ENCODE measurements around the gene EDAR.

EDAR gene

DNA sequence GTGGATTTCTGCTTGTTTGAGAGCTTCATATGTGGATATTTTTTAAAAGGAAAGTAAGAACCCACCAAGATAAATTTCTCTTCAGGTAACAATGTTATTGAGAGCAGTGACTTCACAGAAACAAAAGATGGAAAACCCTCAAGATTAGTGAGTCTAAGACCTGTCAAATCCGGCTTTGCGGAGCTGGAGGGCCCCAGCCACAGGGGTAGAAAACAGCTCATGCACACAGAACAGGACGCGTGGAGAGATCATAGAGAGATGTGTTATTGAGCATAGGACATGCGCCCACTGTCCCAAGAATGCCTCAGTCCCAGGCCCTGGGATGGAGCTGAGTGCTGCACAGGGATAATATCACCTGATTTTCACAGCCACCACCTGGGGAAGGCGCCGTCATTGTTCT is 21.3 kb downstream of the EDAR start:
- DNase-seq (ENCODE audit: low read depth in 2 of 2), result no peak

DNA sequence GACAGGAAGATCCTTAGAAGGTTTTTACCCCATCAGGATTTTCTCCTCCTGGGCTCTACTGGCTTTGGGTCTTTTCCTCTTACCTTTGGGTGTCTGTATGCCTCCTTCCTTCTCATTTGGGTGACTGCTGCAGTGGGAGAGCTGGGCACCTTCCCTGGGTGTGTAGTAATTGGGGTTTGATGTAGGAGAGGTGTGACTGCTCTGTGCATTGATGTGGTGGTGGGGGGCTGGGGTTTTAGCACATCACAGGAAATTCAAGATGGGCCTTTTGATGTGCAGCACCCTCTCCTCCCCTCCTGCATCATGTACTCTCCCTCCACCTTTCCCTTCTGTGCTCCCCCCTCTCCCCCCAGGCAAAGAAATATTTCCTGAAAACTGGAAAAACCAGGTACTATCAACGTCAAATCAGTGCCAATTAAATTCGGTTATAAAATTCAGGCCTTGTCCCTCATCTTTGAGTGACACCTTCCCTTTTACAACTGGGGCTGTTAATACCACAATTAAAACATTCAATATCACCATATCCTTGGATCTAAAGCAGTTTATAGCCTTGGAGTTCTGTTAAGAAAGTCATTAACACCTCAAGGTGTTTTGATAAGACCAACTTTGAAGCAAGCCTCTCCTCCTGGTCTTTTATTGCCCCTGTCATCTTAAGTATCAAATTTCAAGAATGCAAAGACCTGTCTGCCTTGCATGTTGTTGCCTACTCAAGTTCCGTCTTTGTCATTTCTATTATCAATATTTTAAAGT is 23.3 kb downstream of the EDAR start:
- DNase-seq (ENCODE audit: low read depth in 2 of 2), result no peak

DNA sequence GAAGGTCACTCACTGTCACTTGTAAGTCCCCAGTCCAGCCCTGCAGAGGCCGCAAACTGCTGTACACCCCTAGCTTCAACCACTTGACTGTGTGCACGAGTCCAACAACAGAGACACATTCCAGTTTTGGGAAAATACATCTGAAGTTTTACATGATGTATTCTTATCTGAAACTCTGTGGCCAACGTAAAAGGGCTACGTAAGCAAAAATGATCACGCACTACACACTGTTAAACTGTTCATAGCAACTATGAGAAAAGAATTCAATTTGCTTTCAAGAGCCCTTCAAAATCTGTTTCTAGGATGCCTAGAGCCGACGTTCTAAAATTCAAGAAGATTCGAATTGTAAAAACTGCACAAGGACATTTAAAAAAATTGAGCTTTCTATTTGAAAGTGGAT is 26.0 kb downstream of the EDAR start:
- DNase-seq (ENCODE audit: low read depth in 2 of 2), result no peak

DNA sequence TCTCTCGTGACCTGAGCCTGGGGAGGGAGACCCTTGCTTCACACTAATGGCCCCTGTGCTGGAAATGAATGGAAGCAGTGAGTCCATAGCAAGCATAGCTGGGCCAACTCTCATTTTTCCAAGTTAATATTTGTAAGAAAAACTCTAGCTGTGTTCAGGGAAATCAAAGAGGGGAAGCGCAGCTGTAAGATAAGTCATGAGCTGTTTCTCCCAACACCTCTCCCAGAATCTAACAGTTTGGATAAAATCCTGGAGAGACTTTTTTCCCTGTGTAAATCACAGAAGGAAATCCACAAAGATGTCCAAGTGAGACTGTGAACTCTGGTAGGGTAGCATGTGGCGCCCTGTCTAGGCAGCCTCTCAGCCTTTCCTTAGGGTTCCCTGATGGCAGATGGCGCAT is 27.2 kb downstream of the EDAR start:
- DNase-seq (ENCODE audit: low read depth in 2 of 2), result no peak

GRCh38 chr2:108960006-108960405 is 29.0 kb downstream of the EDAR start:
- no peak for DNase-seq (ENCODE audit: low read depth in 2 of 2)

DNA sequence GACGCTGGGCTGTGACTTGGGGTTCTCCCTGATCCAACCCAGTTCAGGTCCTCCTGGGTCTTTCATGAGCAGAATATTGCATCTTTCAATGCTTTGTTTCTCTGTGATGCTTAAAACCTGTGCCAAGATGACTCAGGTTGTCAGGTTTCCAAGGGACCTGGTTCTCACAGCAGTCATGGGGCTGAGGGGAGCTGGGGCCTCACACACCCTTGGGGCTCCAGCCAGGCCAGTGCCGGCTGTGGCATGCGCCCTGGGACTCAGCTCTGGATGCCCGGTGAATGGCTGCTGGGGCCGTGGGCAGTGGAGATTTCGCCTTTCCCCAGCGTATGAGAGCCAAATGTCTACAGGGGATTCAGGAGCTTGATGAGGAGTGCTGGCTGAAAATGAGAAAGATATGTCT is 29.6 kb downstream of the EDAR start:
- DNase-seq (ENCODE audit: low read depth in 2 of 2), result no peak

DNA sequence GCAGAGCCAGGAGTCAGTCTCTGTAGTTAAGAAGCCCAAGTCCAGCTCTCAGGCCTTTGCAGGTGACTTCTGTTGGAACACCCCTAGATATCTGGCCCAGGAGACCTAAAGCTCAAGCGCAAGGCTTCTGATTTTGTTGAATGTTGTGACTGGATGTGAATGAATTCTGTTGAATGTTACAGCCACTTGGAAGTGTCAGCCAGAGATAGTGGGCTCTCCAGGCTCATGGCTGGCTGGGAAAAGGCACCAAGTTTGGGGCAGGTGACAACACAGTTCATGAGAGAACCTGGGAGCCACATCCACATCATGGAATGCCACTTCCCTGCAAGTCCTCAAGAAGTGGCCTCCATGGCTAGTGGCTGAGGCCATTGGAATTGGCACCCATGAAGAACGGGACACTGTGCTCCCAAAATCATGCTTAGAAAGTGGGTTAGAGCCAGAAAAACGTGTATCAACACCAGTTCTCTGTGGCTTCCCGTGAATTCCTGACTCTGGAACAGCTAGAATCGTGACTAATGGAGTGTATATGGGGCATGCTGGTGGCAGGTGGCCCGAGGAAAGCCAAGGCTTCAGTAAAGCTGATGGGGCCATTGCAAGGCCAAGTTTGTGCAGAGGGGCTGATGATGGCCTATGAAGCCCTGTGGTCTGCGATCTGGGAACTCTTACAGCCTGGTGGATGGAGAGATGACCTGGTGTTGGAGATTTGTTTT is 30.2 kb downstream of the EDAR start:
- DNase-seq (ENCODE audit: low read depth in 2 of 2), result no peak

GRCh38 chr2:108958002-108958401 is 31.0 kb downstream of the EDAR start:
- DNase-seq (ENCODE audit: low read depth in 2 of 2), result no peak

DNA sequence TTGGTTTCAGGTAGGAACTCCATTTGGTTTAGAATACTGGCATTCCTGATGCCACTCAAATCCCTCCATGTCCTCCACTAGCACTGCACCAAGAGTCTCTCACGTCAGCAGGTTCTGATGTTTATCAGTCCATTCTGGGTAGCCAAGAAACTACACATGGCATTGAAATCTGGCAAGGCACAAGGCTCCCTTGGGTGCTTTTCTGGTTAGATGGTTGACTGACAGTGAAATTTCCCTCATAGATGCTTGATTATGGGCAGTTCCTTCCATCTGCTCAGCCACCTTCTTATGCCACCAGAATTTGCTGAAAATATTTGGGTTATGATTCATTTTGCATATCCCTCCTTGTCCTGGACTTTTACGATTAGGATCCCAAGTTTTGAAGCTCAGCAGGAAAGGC is 32.6 kb downstream of the EDAR start:
- no peak for DNase-seq (ENCODE audit: low read depth in 2 of 2)

DNA sequence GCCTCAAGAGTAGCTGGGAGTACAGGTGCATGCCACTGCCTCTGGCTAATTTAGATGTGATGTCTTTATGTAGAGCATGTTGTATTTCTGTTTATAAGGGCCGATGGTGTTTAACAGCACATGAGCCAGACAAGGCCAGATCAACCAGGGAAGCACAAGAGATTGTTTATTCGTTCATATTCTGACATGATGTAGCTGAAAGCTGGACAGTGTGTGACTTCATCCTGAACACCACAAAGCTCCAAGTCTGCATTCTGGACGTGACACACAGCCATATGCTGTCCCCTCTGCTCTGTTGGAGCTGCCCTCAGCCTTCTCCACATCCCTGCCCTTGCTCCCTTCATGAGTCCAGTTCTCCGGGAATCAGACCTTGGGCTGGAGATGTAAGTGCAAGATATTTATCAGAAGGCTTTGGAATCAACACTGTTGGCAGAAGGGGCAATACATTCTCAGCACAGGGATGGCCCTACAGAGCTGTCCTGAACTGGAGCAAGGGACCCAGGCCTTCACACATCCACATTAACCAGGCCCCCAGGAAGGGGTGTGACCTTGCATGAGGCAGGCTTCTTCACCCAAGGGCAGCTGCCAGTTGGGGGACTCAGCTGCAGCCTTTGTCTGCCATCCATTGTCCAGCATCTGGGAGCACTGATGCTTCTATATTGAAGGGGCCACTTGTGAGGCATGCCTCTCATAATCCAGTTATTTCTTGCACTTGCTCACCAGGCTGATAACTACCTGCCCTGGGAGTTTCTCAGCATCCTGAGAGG is 38.5 kb downstream of the EDAR start:
- DNase-seq (ENCODE audit: low read depth in 2 of 2), result no peak

DNA sequence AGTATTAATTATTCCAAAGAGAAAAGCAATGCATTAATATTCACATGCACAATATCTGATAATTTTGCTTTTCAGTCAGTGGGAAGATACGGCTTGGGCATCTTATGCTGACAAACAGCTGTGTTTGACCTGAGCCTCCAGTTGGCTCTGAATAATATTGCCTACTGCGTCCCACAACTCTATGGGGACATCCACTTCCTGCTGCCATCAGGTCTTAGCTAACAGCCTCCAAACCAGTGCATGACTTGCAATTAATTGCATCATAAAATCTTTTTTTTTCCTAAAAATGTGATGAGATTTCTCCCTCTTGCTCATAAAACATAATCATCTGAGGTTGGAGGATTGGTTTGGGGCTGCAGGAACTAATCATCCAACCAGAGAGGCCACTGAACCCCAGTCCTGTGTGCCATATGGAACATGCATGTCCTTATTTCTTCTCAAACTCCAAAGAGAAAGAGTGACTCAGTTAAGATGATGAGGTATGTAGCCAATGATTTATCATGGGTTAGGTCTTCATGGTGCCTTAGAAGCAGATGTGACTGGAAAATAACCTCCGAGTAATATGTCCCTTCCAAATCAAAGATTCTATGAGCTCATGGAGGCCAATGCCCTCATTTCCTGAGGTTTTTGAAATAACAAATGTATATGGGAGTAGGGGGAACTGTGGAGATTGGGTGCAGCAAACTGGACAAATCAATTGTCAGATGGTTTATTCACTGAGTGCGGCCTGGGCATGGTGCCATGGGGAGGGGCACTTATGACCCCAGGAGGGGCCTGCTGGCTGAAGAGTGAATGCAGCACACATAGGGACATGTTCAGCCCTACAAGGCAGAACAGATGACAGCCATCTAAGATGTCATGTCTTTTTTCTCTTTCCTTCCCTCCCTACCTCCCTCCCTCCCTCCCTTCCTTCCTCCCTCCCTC is 39.4 kb downstream of the EDAR start:
- DNase-seq (ENCODE audit: low read depth in 2 of 2), result no peak

DNA sequence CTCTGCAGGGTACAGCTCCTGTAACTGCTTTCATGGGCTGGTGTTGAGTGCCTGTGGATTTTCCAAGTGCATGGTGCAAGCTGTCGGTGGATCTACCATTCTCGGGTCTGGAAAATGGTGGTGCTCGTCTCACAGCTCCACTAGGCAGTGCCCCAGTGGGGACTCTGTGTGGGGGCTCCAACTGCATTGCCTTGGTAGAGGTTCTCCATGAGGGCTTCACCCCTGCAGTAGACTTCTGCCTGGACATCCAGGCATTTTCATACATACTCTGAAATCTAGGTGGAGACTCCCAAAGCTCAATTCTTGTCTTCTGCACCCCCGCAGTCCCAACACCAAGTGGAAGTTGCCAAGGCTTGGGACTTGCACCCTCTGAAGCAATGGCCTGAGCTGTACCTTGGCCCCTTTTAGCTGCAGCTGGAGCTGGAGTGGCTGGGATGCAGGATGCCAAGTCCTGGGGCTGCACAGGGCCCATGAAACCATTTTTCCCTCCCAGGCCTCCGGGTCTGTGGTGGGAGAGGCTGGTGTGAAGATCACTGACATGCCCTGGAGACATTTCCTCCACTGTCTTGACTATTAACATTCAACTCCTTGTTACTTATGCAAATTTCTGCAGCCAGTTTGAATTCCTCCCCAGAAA is 41.6 kb downstream of the EDAR start:
- no peak for DNase-seq (ENCODE audit: low read depth in 2 of 2)

DNA sequence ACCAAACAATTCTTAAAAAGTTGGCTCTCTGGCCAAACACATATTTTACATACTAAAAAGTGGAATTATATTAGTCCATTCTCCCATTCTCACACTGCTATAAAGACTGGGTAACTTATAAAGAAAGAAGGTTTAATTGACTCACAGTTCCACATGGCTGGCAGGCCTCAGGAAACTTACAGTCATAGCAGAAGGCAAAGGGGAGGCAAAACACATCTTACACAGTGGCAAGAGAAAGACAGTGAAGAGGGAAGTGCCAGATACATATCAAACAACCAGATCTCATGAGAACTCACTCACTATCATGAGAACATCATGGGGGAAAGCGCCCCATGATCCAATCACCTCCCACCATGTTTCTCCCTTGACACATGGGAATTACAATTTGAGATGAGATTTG is 42.6 kb downstream of the EDAR start:
- no peak for DNase-seq (ENCODE audit: low read depth in 2 of 2)

DNA sequence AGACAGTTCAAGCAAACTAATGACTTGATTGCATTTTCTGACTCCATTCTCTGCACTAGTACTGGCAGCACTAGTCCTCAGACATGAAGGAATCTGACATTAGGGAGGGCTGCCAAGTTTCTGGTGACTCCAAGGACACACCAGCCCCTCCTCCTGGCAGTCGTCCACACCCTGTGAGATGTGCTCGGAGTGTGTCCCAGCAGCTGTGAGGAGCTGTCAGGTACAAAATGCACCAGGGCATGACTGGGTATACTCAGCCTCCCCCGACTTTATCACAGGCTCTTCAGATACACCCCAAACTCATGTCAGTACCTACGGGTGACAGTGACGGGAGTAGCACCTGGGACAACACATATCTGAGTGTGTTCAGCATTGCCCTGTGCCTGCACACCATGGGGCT is 43.1 kb downstream of the EDAR start:
- DNase-seq (ENCODE audit: low read depth in 2 of 2), result no peak

DNA sequence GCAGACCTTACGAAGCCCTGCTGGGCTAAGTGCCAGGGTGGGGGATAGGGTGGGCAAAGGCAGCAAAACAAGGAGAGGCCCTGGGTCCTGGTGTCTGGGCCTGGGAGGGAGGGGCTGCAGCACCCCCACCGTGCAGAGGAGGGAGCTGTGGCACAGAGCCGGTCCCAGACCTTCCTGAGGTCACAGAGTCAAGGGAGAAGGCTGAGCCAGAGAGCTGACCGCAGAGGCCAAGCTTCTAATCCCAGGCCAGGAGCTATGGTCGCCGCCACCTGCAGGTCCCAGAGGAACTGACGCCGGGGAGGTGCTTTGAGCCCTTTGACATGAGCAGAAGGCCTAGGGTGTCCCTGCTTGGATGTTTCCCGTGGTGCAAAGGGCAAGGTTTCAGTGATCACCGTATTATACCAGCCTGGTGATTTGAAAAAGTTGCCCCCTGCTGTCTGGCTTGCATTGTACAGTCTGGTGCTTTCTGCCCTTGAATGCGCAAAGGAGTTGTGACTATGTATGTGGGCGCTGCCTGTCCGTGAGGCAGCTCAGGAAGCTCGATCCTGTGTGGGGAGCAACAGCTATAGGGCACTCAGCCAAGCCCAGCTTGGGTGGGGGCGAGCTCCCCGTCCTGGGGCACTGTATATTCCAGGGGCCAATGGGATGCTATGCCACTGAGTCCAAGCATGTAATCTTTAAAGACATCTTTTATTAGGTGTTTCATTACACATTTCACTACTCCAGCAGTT is 44.3 kb downstream of the EDAR start:
- DNase-seq (ENCODE audit: low read depth in 2 of 2), result no peak

GRCh38 chr2:108943751-108944150 is 45.3 kb downstream of the EDAR start:
- DNase-seq (ENCODE audit: low read depth in 2 of 2), result no peak

- DNase-seq (ENCODE audit: low read depth in 2 of 2), result no peak
These were observed 46.1 kb downstream of the EDAR start for GRCh38 chr2:108942888-108943287.

DNA sequence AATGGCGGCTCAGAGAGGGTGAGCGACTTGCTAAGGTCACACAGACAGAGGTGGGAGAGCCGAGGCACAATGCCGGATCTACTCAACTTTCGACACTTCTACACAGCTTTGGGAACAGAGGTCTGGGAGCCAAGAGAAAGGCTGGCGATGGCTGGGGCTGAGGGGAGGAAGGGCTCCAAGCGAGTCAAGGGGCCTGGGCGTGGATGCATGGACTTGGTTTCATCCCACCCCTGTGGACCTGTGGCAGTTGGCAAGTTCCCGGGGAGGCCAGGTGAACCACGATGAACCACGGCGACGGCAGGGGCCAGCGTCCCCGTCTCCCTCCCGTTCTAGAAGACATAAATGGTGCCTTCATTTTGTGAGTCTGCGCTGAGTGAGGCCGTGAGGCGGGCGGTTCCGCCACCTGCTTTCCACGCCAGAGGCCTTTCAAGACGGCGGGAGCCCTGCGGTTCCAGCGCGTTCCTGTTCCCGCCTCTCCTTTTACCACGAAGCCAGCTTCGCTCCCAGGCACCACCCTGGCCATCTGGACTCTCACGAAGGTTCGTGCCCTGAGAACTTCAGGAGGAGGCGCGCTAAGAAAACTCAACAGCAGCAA is 46.7 kb downstream of the EDAR start:
- DNase-seq (ENCODE audit: low read depth in 2 of 2), result no peak

DNA sequence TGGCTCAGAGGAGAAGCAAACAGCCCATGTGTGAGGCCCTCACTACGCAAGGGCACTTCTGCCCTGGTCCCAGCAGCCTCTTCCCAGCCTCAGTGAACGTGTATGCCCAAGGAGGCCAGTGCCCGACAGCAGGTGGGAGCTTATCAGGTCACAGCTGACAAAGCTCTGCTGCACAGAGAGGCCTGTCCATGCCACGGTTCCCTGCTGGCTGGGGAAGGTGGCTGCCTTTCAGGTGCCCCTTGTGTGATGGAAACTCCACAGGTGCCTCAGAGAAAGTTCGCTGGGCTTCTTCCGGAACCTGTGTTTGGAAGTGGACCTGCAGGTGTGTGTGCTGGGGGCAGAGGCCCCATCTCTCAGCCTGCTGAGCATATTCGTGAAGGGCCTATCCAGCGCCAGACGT is 47.3 kb downstream of the EDAR start:
- DNase-seq (ENCODE audit: low read depth in 2 of 2), result no peak

- DNase-seq (ENCODE audit: low read depth in 2 of 2), result no peak
These were observed 47.8 kb downstream of the EDAR start for GRCh38 chr2:108941161-108941665.
